ENCODE measurements around the gene SELENOS.

SELENOS gene

GRCh38 chr15:101313041-101313761, 35.9 kb upstream of the SELENOS start:
- in situ Hi-C loops (cut with MboI; ENCODE audit: low pct_unique_long_range_greater_than_20kb, low sequenced_read_pairs), result no loop called here
- DNase-seq, result no peak

GRCh38 chr15:101310508-101310907, 33.2 kb upstream of the SELENOS start:
- in situ Hi-C loops (cut with MboI; ENCODE audit: low pct_unique_long_range_greater_than_20kb, low sequenced_read_pairs), result no loop called here
- no peak for DNase-seq

- in situ Hi-C loops (cut with MboI; ENCODE audit: low pct_unique_long_range_greater_than_20kb, low sequenced_read_pairs), result no loop called here
- DNase-seq, result no peak
These were observed 32.8 kb upstream of the SELENOS start for GRCh38 chr15:101310161-101310480.

- DNase-seq, result no peak
- in situ Hi-C loops (cut with MboI; ENCODE audit: low pct_unique_long_range_greater_than_20kb, low sequenced_read_pairs), result no loop called here
These were observed 32.3 kb upstream of the SELENOS start for GRCh38 chr15:101309436-101310160.

GRCh38 chr15:101308604-101309435, 31.5 kb upstream of the SELENOS start:
- in situ Hi-C loops (cut with MboI; ENCODE audit: low pct_unique_long_range_greater_than_20kb, low sequenced_read_pairs), result no loop called here
- no peak for DNase-seq

- DNase-seq, result no peak
- in situ Hi-C loops (cut with MboI; ENCODE audit: low pct_unique_long_range_greater_than_20kb, low sequenced_read_pairs), result no loop called here
These were observed 30.8 kb upstream of the SELENOS start for GRCh38 chr15:101307897-101308603.

- no peak for DNase-seq
- in situ Hi-C loops (cut with MboI; ENCODE audit: low pct_unique_long_range_greater_than_20kb, low sequenced_read_pairs), result no loop called here
These were observed 30.0 kb upstream of the SELENOS start for GRCh38 chr15:101307048-101307896.

- no peak for DNase-seq
- in situ Hi-C loops (cut with MboI; ENCODE audit: low pct_unique_long_range_greater_than_20kb, low sequenced_read_pairs), result no loop called here
These were observed 29.2 kb upstream of the SELENOS start for GRCh38 chr15:101306341-101307047.

- DNase-seq, result no peak
- in situ Hi-C loops (cut with MboI; ENCODE audit: low pct_unique_long_range_greater_than_20kb, low sequenced_read_pairs), result no loop called here
These were observed 28.6 kb upstream of the SELENOS start for GRCh38 chr15:101305820-101306255.

GRCh38 chr15:101303408-101303807, 26.1 kb upstream of the SELENOS start:
- DNase-seq, result no peak
- in situ Hi-C loops (cut with MboI; ENCODE audit: low pct_unique_long_range_greater_than_20kb, low sequenced_read_pairs), result no loop called here

- in situ Hi-C loops (cut with MboI; ENCODE audit: low pct_unique_long_range_greater_than_20kb, low sequenced_read_pairs), result loop anchor here (10.0 kb wide), 1 partner anchor 348 kb away; no protein-coding TSS in a partner anchor
- no peak for DNase-seq
These were observed 19.4 kb upstream of the SELENOS start for GRCh38 chr15:101296418-101297405.

GRCh38 chr15:101295607-101296161, 18.4 kb upstream of the SELENOS start:
- no peak for DNase-seq
- in situ Hi-C loops (cut with MboI; ENCODE audit: low pct_unique_long_range_greater_than_20kb, low sequenced_read_pairs), result loop anchor here (10.0 kb wide), 1 partner anchor 349 kb away; no protein-coding TSS in a partner anchor

- in situ Hi-C loops (cut with MboI; ENCODE audit: low pct_unique_long_range_greater_than_20kb, low sequenced_read_pairs), result loop anchor here (10.0 kb wide), 1 partner anchor 350 kb away; no protein-coding TSS in a partner anchor
- DNase-seq, result peak; percentile 95
These were observed 17.7 kb upstream of the SELENOS start, which contains the start of gene SNRPA1 for GRCh38 chr15:101294731-101295606. Gene SNRPA1 (minus strand): TSS chr15:101295248. CDS start chr15:101295178, 70 bp downstream.

GRCh38 chr15:101293122-101293521, 15.8 kb upstream of the SELENOS start:
- DNase-seq, result peak; percentile 7
- in situ Hi-C loops (cut with MboI; ENCODE audit: low pct_unique_long_range_greater_than_20kb, low sequenced_read_pairs), result loop anchor here (10.0 kb wide), 1 partner anchor 352 kb away; no protein-coding TSS in a partner anchor

GRCh38 chr15:101288905-101289513, 11.7 kb upstream of the SELENOS start:
- in situ Hi-C loops (cut with MboI; ENCODE audit: low pct_unique_long_range_greater_than_20kb, low sequenced_read_pairs), result no loop called here
- peak; percentile 78 for DNase-seq

Data from KBM-7 (cell line).